Neural cell (in vitro differentiated cells): ENCODE data around the gene CHPF. TPM values are rescaled to one million over a fixed set of nuclear protein-coding genes. Genes with fewer than 3 reads are reported as not detected.

Experiments
- H2AFZ ChIP-seq: fragments of 200-600, 300-800 bp; sonication (generic), shearing (Covaris generic); 2 replicates; pipeline ENCODE4 v1.6.0; 2014; ENCODE audit warnings: low read depth, mild to moderate bottlenecking, antibody characterized with exemption, low read length, moderate library complexity
- H3F3A ChIP-seq: fragments of 200-600 bp; shearing (Covaris generic); 2 replicates; pipeline ENCODE4 v1.6.1; 2016; ENCODE audit warnings: mild to moderate bottlenecking, moderate library complexity, mixed read lengths, antibody characterized with exemption, low read length; ENCODE audit not compliant: insufficient read depth, poor library complexity, severe bottlenecking
- H3K27ac ChIP-seq: fragments of 200-600, 300-800 bp; sonication (generic), shearing (Covaris generic); 2 replicates; pipeline ENCODE4 v1.5.1; 2014; ENCODE audit warnings: mild to moderate bottlenecking, low read length, moderate library complexity
- H3K27me3 ChIP-seq: fragments of 300-800, 200-600 bp; sonication (generic), shearing (Covaris generic); 2 replicates; pipeline ENCODE4 v1.6.0; 2014; ENCODE audit warnings: mild to moderate bottlenecking, low read depth, low read length, moderate library complexity; ENCODE audit not compliant: insufficient read depth
- H3K36me3 ChIP-seq: fragments of 300-800, 200-600 bp; sonication (generic), shearing (Covaris generic); 2 replicates; pipeline ENCODE4 v1.5.1; 2014; ENCODE audit warnings: mild to moderate bottlenecking, antibody characterized with exemption, low read length, moderate library complexity; ENCODE audit not compliant: insufficient read depth
- H3K4me2 ChIP-seq: fragments of 300-800, 200-600 bp; sonication (generic), shearing (Covaris generic); 2 replicates; pipeline ENCODE4 v1.6.0; 2014; ENCODE audit warnings: mild to moderate bottlenecking, low read length
- H3K4me3 ChIP-seq: fragments of 300-800, 200-600 bp; sonication (generic), shearing (Covaris generic); 2 replicates; pipeline ENCODE4 v1.5.1; 2014; ENCODE audit warnings: mild to moderate bottlenecking, low read length, moderate library complexity
- H3K79me2 ChIP-seq: fragments of 200-600 bp; shearing (Covaris generic); replicated peaks from 2 replicates; pipeline ENCODE4 v1.6.0; 2014; ENCODE audit warnings: mild to moderate bottlenecking, low read length, moderate library complexity; ENCODE audit not compliant: insufficient read depth
- H3K9ac ChIP-seq: fragments of 300-800, 200-600 bp; sonication (generic), shearing (Covaris generic); 2 replicates; pipeline ENCODE4 v1.6.1; 2016; ENCODE audit warnings: mild to moderate bottlenecking, low read length, mixed read lengths
- H3K9me2 ChIP-seq: fragments of 200-600 bp; shearing (Covaris generic); 2 replicates; pipeline ENCODE4 v1.6.1; 2016; ENCODE audit warnings: mild to moderate bottlenecking, low read length, mixed read lengths; ENCODE audit not compliant: insufficient read depth
- H3K9me3 ChIP-seq: fragments of 200-600, 300-800 bp; sonication (generic), shearing (Covaris generic); 2 replicates; pipeline ENCODE4 v1.6.1; 2016; ENCODE audit warnings: mild to moderate bottlenecking, mixed run types, low read length, moderate library complexity, mixed read lengths
- H4K20me1 ChIP-seq: fragments of 200-600 bp; shearing (Covaris generic); 2 replicates; pipeline ENCODE4 v1.6.1; 2016; ENCODE audit warnings: mild to moderate bottlenecking, mixed run types; ENCODE audit not compliant: insufficient read depth
- EZH2 ChIP-seq: fragments of 200-600, 300-800 bp; shearing (Covaris generic), sonication (generic); IDR thresholded peaks from 2 replicates; pipeline ENCODE4 v1.6.1; 2014; ENCODE audit warnings: antibody characterized with exemption, low read length, borderline replicate concordance, mild to moderate bottlenecking; ENCODE audit not compliant: insufficient read depth, poor library complexity, severe bottlenecking
- RAD21 ChIP-seq: fragments of 450-650 bp; conservative IDR thresholded peaks from 2 replicates; pipeline ENCODE4 v1.6.1; 2014; ENCODE audit warnings: antibody characterized with exemption, mild to moderate bottlenecking, moderate library complexity
- REST ChIP-seq: IDR thresholded peaks from 2 replicates; pipeline ENCODE4 v1.6.1; 2012; ENCODE audit warnings: borderline replicate concordance
- SMC3 ChIP-seq: fragments of 450-650 bp; conservative IDR thresholded peaks from 2 replicates; pipeline ENCODE4 v1.6.1; 2014; ENCODE audit warnings: antibody characterized with exemption, mild to moderate bottlenecking, moderate library complexity; ENCODE audit not compliant: poor library complexity
- polyA plus RNA-seq: library from polyadenylated mRNA; depleted of rRNA; stranded (reverse); fragments of >200 nt; gene quantifications from 2 replicates; pipeline ENCODE4 v1.2.3, GENCODE V29; 2014
- small RNA-seq, 3 experiments: library from RNA; depleted of rRNA; stranded (forward); fragments of <200 nt; gene quantifications; one replicate each; pipeline ENCODE3, GENCODE V24; 2012

CHPF gene
- polyA plus RNA-seq, 1 donor from 2014 or later: 28.6 TPM

DNA sequence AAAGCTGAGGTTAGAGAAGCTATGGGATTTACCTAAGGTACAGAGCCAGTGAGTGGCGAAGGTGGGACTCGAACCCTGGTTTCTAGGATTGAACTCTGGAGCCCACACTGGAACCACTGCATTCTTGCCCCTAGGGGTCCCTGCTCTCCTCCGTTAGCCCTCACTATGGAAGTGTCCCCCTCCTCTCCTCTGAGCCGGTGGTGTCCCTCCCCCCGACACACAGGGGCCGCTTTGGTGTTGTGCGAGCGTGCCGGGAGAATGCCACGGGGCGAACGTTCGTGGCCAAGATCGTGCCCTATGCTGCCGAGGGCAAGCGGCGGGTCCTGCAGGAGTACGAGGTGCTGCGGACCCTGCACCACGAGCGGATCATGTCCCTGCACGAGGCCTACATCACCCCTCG, 53.4 kb downstream of the CHPF start (continued):
- no peak for TF ChIP-seq REST

- Histone ChIP-seq H4K20me1 (no peaks in the 10 kb centered on the region), H3K9me2 (no peaks in the 10 kb centered on the region)
Measured at GRCh38 chr2:219489315-219489714, 54.3 kb downstream of the CHPF start.

More at GRCh38 chr2:219489315-219489714, 54.3 kb downstream of the CHPF start:
- Histone ChIP-seq H3K9ac (no peak overlapping the region), H3K27ac (no peak overlapping the region), H3K4me3 (no peak overlapping the region), H3F3A (no peaks in the 10 kb centered on the region), H2AFZ (no peak overlapping the region), H3K4me2 (no peak overlapping the region), H3K27me3 (peaks cover 49% of the 10 kb centered on the region), H3K79me2 (no peaks in the 10 kb centered on the region), H3K9me3 (no peaks in the 10 kb centered on the region), H3K36me3 (no peaks in the 10 kb centered on the region)
- no peak for TF ChIP-seq SMC3
- TF ChIP-seq RAD21: no peak
- TF ChIP-seq EZH2: no peak

Small RNA genes within 50 kb of the gene (small RNA-seq; reads per million reads assigned to genes)
- gene MIR3132 (0 to 0.42 (median 0) reads per million in 3 experiments), gene RN7SKP213 (0 to 0.08 (median 0) reads per million in 3 experiments)

Other genes with a start within 250 kb of the CHPF start
- 66.4 and 82.1 TPM in 2 replicates for gene PTPRN, start 234.4 kb downstream of the CHPF start, polyA plus RNA-seq
- gene RESP18, start 211.1 kb downstream of the CHPF start, polyA plus RNA-seq: not detected in 2 replicates
- gene DNPEP, start 155.9 kb downstream of the CHPF start, polyA plus RNA-seq: 11.9 and 16.7 TPM in 2 replicates
- gene DES, start 125.4 kb downstream of the CHPF start, polyA plus RNA-seq: not detected in 2 replicates
- gene SPEG, start 109.0 kb downstream of the CHPF start, polyA plus RNA-seq: 58.3 and 87.6 TPM in 2 replicates
- gene GMPPA, start 44.9 kb downstream of the CHPF start, polyA plus RNA-seq: 16.9 and 20.4 TPM in 2 replicates
- 2.7 and 8.9 TPM in 2 replicates for gene ASIC4, start 29.3 kb downstream of the CHPF start, polyA plus RNA-seq
- 39.3 and 44.0 TPM in 2 replicates for gene TMEM198, start 219 bp upstream of the CHPF start, polyA plus RNA-seq
- 59.7 and 75.2 TPM in 2 replicates for gene OBSL1, start 27.7 kb upstream of the CHPF start, polyA plus RNA-seq
- gene INHA, start 28.5 kb upstream of the CHPF start, polyA plus RNA-seq: 2.7 and 5.6 TPM in 2 replicates
- gene STK11IP, start 54.0 kb upstream of the CHPF start, polyA plus RNA-seq: 54.9 and 55.0 TPM in 2 replicates
- gene SLC4A3, start 83.8 kb upstream of the CHPF start, polyA plus RNA-seq: 18.7 and 25.3 TPM in 2 replicates